HepG2 (cell line): ENCODE measurements around the gene NDUFA5. TPM values are rescaled to one million over a fixed set of nuclear protein-coding genes. Genes with fewer than 3 reads are reported as not detected.

Experiments
- ATAC-seq: fragments of 200-7000 bp; cut with Tn5 transposase; 3 replicates; pipeline ENCODE4 v1.9.1; 2020; ENCODE audit warnings: mild to moderate bottlenecking, moderate library complexity
- BruUV-seq: library from RNA; stranded (reverse); fragments of 400-500 nt; replicated peaks from 2 replicates; lab custom pipeline; 2021; lab: Mats Ljungman, UMichigan
- CTCF ChIA-PET: fragments of 300-600 bp; formaldehyde crosslinking; extraction: SDS; loops from one replicate; lab custom pipeline; 2021; ENCODE audit warnings: low total read pairs, inconsistent platforms, low intra/inter-chr PET ratio; lab: Yijun Ruan, JAX
- POLR2A ChIA-PET: fragments of 350-600 bp; sonication (Branson Sonifier 250); formaldehyde crosslinking; loops from one replicate; lab custom pipeline; 2020; ENCODE audit warnings: antibody characterized with exemption, inconsistent platforms; lab: Yijun Ruan, JAX
- DNase-seq: peaks from one replicate; pipeline ENCODE4 v3.0.0-alpha.2; 2015; ENCODE audit warnings: low spot score
- FAIRE-seq: peaks from 3 replicates; lab custom pipeline; 2011; peaks lifted over from hg19 to GRCh38; lab: Jason Lieb, UNC
- H2AFZ ChIP-seq: one replicate; pipeline ENCODE4 v1.6.1; 2011; ENCODE audit warnings: low read length, inconsistent platforms
- H3K27ac ChIP-seq: fragments of 300-600 bp; 3 replicates; pipeline ENCODE4 v1.8.0; 2011; ENCODE audit warnings: mixed run types, mild to moderate bottlenecking, mixed read lengths, low read length, inconsistent platforms; ENCODE audit not compliant: insufficient read depth; ENCODE audit errors: extremely low read length
- H3K27me3 ChIP-seq, 2 experiments: fragments of 200-600 bp in 1 of 2; 2 replicates in 1 of 2; 3 replicates in 1 of 2; pipeline versions ENCODE4 v1.6.0 to v1.8.0; 2011; ENCODE audit warnings: low read length in 2 of 2, mild to moderate bottlenecking in 2 of 2, moderate library complexity in 2 of 2, inconsistent platforms in 1 of 2; ENCODE audit not compliant: insufficient read depth in 2 of 2, control insufficient read depth in 1 of 2
- H3K36me3 ChIP-seq, 2 experiments: fragments of 200-600 bp in 1 of 2; replicated peaks in 1 of 2; 2 replicates in 1 of 2; 3 replicates in 1 of 2; pipeline versions ENCODE4 v1.5.1 to v1.8.0; 2011; ENCODE audit warnings: low read length in 2 of 2, inconsistent platforms in 1 of 2; ENCODE audit not compliant: insufficient read depth in 2 of 2, control insufficient read depth in 1 of 2
- H3K4me1 ChIP-seq: 2 replicates; pipeline ENCODE4 v1.5.1; 2012; ENCODE audit warnings: low read length, inconsistent platforms; ENCODE audit not compliant: insufficient read depth
- H3K4me2 ChIP-seq: 2 replicates; pipeline ENCODE4 v1.6.0; 2011; ENCODE audit warnings: low read depth, low read length, inconsistent platforms
- H3K4me3 ChIP-seq, 3 experiments: fragments of 200-600 bp in 1 of 3; sonication (generic), shearing (Covaris generic) in 1 of 3; replicated peaks in 1 of 3; 2 replicates each; pipeline ENCODE4 v1.5.1; 2011 to 2016; ENCODE audit warnings: low read length in 3 of 3, inconsistent platforms in 2 of 3, low read depth in 2 of 3, mild to moderate bottlenecking in 2 of 3, control low read depth in 1 of 3, mixed read lengths in 1 of 3; ENCODE audit not compliant: insufficient read depth in 1 of 3
- H3K79me2 ChIP-seq: one replicate; pipeline ENCODE4 v1.6.1; 2011; ENCODE audit warnings: low read length, inconsistent platforms; ENCODE audit not compliant: insufficient read depth
- H3K9ac ChIP-seq: 2 replicates; pipeline ENCODE4 v1.6.0; 2011; ENCODE audit warnings: mild to moderate bottlenecking, low read depth, low read length, inconsistent platforms; ENCODE audit not compliant: insufficient read depth
- H3K9me3 ChIP-seq: 2 replicates; pipeline ENCODE4 v1.5.1; 2012; ENCODE audit warnings: mild to moderate bottlenecking, low read length
- H4K20me1 ChIP-seq: 2 replicates; pipeline ENCODE4 v1.6.0; 2011; ENCODE audit warnings: inconsistent platforms, mild to moderate bottlenecking, low read length, moderate library complexity; ENCODE audit not compliant: insufficient read depth
- CENPX ChIP-seq: sonication (generic); formaldehyde crosslinking; IDR thresholded peaks from 2 replicates; pipeline ENCODE4 v1.9.0; 2021; ENCODE audit warnings: mild to moderate bottlenecking, missing genetic modification reagents, moderate library complexity
- GPN1 ChIP-seq: sonication (generic); formaldehyde crosslinking; IDR thresholded peaks from 2 replicates; pipeline ENCODE4 v1.5.1; 2020; ENCODE audit warnings: missing genetic modification reagents, borderline replicate concordance
- KDM5B ChIP-seq: sonication (generic); formaldehyde crosslinking; IDR thresholded peaks from 2 replicates; pipeline ENCODE4 v1.4.0; 2020; ENCODE audit warnings: missing genetic modification reagents, mild to moderate bottlenecking, borderline replicate concordance
- NRL ChIP-seq: sonication (generic); formaldehyde crosslinking; IDR thresholded peaks from 2 replicates; pipeline ENCODE4 v1.5.0; 2020; ENCODE audit warnings: missing genetic modification reagents, mild to moderate bottlenecking, moderate library complexity, borderline replicate concordance
- PITX1 ChIP-seq: sonication (generic); formaldehyde crosslinking; IDR thresholded peaks from 2 replicates; pipeline ENCODE4 v1.5.1; 2020; ENCODE audit warnings: mild to moderate bottlenecking, missing genetic modification reagents
- WGBS: methylation state at CpG from one replicate; pipeline ENCODE4 v1.1.6; 2017; ENCODE audit warnings: low lambda C conversion rate; 5-methylcytosine and 5-hydroxymethylcytosine counted together
- in situ Hi-C: cut with HindIII; loops from 2 replicates; pipeline ENCODE4 v1.10.0; 2017; ENCODE audit warnings: low pct_unique_long_range_greater_than_20kb; ENCODE audit not compliant: extremely low pct_ligation_motif_present
- intact Hi-C: fragments of 100-400 bp; cut with micrococcal nuclease; formaldehyde crosslinking; loops from one replicate; pipeline ENCODE4 v1.10.0; 2022; ENCODE audit not compliant: unreplicated experiment
- polyA plus RNA-seq, 8 experiments: library from polyadenylated mRNA; depleted of rRNA in 3 of 8; stranded (reverse) in 7 of 8; unstranded in 1 of 8; fragments of >200 nt; fragmentation: Illumina TruSeq in 4 of 8; extraction: Trizol in 4 of 8; gene quantifications; 2 replicates each; pipeline versions ENCODE4 v1.2.1 to v1.2.3, GENCODE V29; 2011 to 2016; ENCODE audit warnings: low read depth in 4 of 8, missing spikeins in 1 of 8, mixed read lengths in 1 of 8; ENCODE audit not compliant: insufficient read depth in 1 of 8
- total RNA-seq, 5 experiments: library from RNA; depleted of rRNA; stranded (reverse); fragments of >200 nt; fragmentation: Illumina TruSeq; extraction: Trizol; gene quantifications; 2 replicates each; pipeline ENCODE4 v1.2.3, GENCODE V29; 2016; ENCODE audit warnings: low read depth in 1 of 5
- TF ChIP-seq, protein P1 (sequence below): IDR thresholded peaks from 2 replicates; pipeline ENCODE4 v1.6.1; 2012; ENCODE audit warnings: inconsistent platforms
- TF ChIP-seq, protein P2 (sequence below): sonication (generic); formaldehyde crosslinking; IDR thresholded peaks from 2 replicates; pipeline ENCODE4 v1.5.1; 2020; ENCODE audit warnings: mild to moderate bottlenecking, missing genetic modification reagents
- TF ChIP-seq, protein P3 (sequence below): sonication (generic); formaldehyde crosslinking; IDR thresholded peaks from 2 replicates; pipeline ENCODE4 v1.5.0; 2020; ENCODE audit warnings: mild to moderate bottlenecking, missing genetic modification reagents, borderline replicate concordance

Gene NDUFA5
- total and polyA plus RNA-seq, 2 of the 13 experiments (the other 11 are each of a cell fraction or from before 2014, with no cell fraction given): 16.9 to 55.9 TPM

DNA sequence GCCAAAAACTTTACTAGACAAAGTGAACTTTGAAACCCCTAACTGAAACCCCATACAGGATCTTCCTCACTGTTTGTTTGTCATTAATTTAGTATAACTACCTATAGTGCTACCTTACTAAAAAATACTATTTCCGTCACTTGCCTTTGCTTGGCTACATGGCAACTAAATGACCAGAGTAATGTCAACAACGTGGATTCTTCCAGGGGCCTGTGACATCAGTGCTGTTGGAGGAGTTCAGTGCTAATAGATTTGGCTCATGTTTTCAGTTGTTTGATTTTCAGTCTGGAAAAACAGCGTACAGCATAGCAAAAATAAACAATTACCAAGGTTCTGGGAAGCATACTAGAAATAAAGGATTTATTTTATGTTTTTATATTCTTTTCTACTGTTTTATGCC, 41.0 kb upstream of the NDUFA5 start:
- BruUV-seq: no TSS peak
- no peak overlapping the region for H3K4me3 ChIP-seq
- H3K36me3 ChIP-seq: no peaks in the 10 kb centered on the region
- no peak for DNase-seq
- in situ Hi-C loops (no loop called here), intact Hi-C loops (no loop called here)
- no peaks in the 10 kb centered on the region for H3K79me2 ChIP-seq
- WGBS: 8% methylated on average over 3 of the region's 3 CpGs
- ChIA-PET CTCF (no interaction called here), POLR2A (no interaction called here)
- H3K4me2 ChIP-seq: no peak overlapping the region
- ATAC-seq: no peak
- H3K4me1 ChIP-seq: no peaks in the 10 kb centered on the region
- no peak overlapping the region for H3K9ac ChIP-seq
- no peak for FAIRE-seq
- no peaks in the 10 kb centered on the region for H3K27me3 ChIP-seq
- H3K9me3 ChIP-seq: no peaks in the 10 kb centered on the region
- H2AFZ ChIP-seq: no peak overlapping the region
- TF ChIP-seq, protein P1, sequence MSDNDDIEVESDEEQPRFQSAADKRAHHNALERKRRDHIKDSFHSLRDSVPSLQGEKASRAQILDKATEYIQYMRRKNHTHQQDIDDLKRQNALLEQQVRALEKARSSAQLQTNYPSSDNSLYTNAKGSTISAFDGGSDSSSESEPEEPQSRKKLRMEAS: no peak
- TF ChIP-seq GPN1 (CRISPR knock-in tag) (no peak), PITX1 (CRISPR knock-in tag) (no peak), CENPX (CRISPR knock-in tag) (no peak), KDM5B (CRISPR knock-in tag) (no peak), NRL (no peak)
- TF ChIP-seq, protein P2, sequence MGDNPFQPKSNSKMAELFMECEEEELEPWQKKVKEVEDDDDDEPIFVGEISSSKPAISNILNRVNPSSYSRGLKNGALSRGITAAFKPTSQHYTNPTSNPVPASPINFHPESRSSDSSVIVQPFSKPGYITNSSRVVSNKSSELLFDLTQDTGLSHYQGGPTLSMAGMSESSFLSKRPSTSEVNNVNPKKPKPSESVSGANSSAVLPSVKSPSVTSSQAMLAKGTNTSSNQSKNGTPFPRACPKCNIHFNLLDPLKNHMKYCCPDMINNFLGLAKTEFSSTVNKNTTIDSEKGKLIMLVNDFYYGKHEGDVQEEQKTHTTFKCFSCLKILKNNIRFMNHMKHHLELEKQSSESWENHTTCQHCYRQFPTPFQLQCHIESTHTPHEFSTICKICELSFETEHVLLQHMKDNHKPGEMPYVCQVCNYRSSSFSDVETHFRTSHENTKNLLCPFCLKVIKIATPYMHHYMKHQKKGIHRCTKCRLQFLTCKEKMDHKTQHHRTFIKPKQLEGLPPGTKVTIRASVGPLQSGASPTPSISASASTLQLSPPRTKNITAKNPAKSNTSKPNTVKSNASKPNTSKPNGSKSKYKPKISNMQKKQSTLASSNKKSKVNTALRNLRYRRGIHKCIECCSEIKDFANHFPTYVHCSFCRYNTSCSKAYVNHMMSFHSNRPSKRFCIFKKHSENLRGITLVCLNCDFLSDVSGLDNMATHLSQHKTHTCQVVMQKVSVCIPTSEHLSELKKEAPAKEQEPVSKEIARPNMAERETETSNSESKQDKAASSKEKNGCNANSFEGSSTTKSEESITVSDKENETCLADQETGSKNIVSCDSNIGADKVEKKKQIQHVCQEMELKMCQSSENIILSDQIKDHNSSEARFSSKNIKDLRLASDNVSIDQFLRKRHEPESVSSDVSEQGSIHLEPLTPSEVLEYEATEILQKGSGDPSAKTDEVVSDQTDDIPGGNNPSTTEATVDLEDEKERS (CRISPR knock-in tag): no peak
- TF ChIP-seq, protein P3, sequence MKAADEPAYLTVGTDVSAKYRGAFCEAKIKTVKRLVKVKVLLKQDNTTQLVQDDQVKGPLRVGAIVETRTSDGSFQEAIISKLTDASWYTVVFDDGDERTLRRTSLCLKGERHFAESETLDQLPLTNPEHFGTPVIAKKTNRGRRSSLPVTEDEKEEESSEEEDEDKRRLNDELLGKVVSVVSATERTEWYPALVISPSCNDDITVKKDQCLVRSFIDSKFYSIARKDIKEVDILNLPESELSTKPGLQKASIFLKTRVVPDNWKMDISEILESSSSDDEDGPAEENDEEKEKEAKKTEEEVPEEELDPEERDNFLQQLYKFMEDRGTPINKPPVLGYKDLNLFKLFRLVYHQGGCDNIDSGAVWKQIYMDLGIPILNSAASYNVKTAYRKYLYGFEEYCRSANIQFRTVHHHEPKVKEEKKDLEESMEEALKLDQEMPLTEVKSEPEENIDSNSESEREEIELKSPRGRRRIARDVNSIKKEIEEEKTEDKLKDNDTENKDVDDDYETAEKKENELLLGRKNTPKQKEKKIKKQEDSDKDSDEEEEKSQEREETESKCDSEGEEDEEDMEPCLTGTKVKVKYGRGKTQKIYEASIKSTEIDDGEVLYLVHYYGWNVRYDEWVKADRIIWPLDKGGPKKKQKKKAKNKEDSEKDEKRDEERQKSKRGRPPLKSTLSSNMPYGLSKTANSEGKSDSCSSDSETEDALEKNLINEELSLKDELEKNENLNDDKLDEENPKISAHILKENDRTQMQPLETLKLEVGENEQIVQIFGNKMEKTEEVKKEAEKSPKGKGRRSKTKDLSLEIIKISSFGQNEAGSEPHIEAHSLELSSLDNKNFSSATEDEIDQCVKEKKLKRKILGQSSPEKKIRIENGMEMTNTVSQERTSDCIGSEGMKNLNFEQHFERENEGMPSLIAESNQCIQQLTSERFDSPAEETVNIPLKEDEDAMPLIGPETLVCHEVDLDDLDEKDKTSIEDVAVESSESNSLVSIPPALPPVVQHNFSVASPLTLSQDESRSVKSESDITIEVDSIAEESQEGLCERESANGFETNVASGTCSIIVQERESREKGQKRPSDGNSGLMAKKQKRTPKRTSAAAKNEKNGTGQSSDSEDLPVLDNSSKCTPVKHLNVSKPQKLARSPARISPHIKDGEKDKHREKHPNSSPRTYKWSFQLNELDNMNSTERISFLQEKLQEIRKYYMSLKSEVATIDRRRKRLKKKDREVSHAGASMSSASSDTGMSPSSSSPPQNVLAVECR (CRISPR knock-in tag): no peak
- H4K20me1 ChIP-seq: no peaks in the 10 kb centered on the region
- H3K27ac ChIP-seq: no peak overlapping the region
